Hepatic stellate cell (primary cell): ENCODE results near the gene HOXC9.

Experiments
- DNase-seq: peaks from one replicate; pipeline ENCODE4 v3.0.0; 2011; ENCODE audit warnings: low spot score

HOXC9 gene

DNA sequence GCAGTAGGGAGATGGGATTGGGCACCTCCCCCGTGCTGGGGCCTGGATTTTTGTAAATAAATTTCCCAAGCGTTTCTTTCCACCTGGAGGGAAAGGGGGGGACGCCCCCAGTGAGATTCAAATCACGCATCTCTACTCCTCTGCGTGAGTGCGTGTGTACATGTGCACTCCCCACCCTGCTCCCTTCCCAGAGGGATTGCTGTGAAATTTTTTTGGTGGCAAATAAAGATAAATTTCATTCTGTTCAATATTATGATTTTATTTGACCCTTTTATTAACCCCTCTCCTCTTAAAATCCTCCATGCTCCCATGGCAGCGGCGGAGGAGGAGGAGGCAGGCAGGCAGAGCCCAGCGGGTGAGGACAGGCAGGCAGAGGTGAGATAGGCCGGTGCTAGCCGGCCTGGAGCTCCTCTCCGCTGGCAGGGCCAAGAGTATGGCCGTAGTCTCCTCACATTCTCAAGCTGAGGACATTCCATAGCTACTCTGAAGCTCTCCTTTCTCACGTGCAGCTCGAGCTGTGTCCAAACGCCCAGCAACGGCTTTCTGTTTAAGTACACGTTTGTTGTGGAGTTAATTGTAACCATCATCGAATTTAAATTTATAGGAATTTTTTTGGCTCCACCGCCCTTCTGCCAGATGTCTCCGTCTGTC is 23.7 kb upstream of the HOXC9 start:
- no peak for DNase-seq

DNA sequence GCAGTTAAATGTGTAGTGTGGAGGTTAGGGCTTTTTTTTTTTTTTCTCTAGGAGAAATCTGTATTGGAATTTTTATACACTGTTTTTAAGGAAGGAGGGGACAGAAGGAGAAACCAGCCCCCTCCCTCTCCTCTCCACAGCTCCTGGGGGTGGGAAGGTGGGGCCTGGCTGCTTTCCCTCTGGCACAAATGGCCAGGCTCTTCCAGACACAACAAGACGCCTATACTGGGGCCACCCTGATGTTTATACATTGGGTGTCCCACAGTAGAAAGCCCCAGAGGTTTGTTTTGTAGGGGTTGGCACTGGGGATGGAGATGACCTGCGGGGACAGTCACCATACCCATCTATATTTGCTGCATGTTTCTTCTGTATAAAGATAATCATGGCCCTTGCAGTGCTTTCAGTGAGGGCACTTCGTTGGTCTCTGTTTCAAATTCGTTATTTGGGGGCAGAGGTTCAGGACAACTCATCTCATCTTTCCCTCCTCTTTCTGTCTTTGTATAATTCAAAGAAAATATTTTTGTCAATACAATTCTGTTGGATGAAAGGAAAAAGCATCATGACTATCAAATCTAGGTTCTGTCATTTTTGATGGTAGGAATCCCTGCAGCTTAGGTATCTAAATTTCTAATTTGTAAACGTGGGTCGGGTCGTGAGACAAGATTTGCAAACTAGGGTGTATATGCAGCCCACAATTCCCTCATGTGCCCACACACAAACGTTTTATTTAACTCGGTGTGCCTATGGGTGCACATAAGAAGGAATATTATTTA is 23.0 kb upstream of the HOXC9 start:
- no peak for DNase-seq

GRCh38 chr12:53977596-53978445 is 22.1 kb upstream of the HOXC9 start:
- no peak for DNase-seq

DNA sequence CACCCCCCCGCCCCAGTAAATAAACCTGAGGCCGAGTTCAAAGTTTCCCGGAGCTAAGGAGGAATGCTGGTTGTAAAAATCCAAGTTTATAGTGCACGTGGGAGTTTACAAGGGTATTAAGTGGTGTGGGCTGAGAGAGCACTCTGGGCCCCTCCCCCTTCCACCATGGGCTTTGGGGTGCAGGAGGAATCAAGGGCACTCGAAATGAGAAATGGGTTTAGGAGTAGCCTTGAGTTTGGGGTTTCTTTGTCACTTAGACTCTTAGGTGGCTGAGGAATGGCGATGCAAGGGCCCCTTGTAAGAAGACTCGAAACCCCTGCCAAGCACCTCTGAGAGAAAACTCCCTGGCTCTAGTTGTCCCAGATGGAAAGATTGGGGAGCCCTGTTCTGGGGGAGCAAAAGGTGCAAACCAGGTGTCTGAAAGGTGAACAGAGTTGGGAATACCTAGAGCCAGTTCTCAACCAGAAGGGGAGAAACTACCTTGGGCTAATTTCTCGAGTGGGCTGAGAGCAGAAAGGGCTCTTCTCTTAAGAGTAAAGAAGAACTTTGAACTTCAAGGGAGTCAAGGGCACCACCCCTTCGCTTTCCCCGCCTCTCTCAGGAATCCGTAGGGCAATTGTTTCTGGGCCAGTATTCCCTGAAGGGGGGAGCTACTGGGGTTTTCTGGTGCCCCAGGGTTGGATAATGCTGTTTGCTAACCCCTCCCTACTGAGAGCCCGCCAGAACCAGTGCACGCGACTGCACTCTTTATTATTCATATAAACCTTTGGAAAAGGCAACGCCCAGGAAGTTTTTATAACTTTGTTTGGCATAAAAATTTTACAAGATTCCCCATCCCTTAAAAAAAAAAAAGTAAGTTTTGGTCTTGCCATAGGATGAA is 21.2 kb upstream of the HOXC9 start:
- DNase-seq = no peak

- no peak for DNase-seq
Measured at GRCh38 chr12:53980104-53980801, 19.7 kb upstream of the HOXC9 start.

DNA sequence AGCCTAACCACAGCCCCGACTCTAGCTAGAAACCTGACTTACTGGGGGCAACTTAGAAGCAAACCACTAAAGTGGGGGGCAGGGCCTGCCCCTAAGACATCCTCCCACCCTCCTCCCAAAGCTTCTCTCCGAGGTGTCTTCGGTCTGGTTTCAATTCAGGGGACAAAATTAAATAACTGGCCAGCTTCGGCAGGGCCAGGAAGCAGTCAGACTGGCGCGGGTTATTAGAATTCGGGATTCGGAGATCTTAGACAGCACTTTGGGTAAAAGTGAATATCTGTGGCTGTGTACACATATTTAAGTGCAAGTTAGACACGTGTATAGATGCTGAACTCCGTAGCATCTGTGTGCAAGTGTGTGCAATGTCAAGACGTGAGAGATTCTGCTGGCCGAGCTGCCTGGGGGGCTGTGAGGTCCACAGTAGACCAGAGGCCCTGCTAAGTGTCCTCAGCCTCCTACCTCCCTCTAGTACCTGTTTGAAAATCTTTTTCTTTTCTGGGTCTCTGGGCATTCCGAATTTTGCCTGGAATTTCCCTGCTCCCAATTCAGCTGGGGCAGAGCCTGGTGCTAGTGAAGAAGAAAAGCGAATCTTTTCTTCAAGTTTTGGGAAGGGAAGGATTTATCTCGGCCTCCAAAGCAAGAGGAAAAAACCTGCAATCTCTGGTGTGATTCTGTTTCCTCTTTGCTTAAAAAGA is 19.0 kb upstream of the HOXC9 start:
- no peak for DNase-seq

DNA sequence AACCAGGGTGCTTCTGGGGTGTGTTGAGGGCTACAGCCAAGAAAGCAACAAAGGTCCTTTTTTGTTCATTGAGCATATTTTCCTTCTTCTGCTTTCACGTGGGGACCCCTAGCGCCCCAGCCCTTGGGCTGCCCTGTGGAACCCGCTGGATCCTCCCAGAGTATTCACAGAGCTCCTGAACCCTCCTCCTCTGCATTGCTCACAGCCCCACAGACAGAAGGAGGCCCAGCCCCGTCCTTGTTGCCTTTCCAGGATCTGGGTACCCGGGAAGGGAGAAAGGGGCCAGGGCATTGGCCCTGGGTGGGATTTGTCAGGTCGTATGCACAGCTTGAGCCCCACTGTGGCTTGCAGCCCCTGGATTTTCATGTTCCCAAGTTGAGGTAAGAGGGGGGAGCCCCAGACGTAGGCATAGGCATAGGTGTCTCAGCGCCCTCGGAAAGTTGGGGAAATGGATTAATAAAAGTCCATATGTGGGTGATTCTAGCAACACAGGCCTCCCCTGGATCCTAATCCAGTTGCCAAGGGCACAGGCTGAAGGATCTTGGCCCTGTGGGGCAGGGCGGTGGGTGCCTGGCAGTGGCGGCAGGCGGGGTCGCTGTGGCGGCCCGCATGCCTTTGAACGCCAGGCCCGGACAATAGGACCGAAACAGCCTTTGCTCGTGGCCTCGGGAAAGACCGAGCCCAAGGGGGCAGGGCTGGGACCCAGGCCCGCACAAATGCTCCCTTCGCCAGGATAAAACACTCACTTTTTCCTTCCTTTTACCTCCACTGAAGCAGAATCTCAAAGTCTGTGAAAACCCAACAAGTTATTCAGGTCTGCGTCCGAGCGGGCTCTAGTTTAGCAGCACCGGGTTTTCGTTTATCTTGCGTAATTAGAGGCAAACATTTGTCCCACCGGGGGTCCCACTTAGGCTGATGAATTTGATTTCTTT is 18.1 kb upstream of the HOXC9 start:
- no peak for DNase-seq

DNA sequence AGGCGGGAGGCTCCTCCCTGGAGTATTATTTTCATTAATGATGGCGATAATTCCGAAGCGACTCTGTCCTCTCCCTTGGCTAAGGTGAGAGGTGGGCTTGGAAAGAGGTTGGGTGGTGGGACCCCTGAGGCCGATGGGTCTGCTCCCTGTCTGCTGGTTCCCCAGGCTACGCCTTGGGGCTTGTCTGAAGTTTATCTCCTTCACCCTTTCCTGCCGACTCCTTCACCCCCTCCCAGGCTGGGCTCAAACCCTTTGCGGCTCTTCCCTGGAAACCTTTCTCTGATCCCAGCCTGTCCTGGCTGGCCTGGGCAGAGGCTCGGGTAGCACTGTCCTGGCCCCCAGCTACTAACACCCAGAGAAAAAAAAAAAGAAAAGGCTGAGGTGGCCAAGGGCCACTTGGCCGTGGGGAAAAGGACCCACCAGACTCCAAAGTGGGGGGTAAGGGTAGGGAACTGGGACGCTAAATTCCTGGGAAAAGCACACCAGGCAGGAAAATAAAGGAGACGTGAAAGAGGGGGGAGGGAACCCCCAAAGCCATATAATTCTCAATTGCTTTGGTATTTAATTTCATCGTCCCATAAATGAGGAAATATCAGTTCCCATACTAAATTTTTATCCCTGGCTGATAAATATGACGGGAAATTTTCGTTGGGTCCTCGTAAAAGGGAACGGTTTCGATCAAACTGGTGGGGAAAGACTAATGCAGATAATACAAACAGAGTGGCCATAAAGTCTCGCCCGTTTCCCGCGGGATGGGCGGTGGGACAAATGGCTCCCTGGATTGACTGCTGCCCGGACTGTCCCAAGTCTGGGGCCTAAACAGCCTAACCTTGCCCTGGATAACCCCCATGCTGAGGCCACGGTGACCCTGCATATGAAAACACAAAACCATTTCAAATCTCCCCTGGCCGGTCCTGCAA is 17.1 kb upstream of the HOXC9 start:
- no peak for DNase-seq

- DNase-seq = no peak
Measured at GRCh38 chr12:53983568-53983949, 16.4 kb upstream of the HOXC9 start.

- no peak for DNase-seq
Measured at GRCh38 chr12:53983950-53984572, 15.9 kb upstream of the HOXC9 start.

GRCh38 chr12:53984901-53985691 is 14.9 kb upstream of the HOXC9 start, which contains the start of gene HOXC10:
Gene HOXC10 (plus strand): TSS chr12:53985146. CDS start chr12:53985260, 114 bp downstream.
- peak; percentile 68 for DNase-seq

GRCh38 chr12:53985692-53985993 is 14.3 kb upstream of the HOXC9 start:
- DNase-seq = no peak

DNA sequence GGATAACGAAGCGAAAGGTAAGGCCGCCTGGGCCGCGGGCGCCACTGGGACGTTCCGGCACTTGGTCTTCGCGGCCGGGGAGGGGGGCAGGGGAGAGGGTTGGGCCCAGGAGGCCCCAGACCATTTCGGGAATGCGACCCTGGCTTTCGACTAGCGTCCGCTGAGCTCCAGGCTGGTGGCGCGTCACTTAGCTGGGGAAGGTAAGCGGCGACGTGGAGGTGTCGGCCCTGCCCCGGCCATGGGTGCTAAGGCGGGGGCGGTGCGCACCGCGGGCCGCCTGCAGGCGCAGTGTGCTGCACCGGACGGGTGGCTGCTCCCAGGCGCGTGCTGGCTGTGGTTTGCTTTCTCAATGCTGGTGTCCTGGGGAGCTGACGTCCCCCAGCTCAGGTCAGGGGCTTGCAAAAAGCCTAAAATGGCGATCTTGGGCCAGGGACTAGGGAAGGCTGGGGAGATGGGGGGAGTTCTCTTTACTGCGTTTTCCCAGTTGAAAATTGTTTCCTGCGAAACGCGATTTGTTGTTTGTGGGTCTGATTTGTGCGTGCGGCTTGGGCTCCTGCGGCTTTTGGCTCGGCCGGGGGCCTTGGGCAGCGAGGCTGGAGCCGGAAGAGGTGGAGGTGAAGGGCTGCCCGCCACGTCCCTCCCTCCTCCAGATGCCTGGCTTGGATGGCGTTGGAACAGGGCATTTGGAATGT is 13.8 kb upstream of the HOXC9 start:
- DNase-seq = no peak

DNA sequence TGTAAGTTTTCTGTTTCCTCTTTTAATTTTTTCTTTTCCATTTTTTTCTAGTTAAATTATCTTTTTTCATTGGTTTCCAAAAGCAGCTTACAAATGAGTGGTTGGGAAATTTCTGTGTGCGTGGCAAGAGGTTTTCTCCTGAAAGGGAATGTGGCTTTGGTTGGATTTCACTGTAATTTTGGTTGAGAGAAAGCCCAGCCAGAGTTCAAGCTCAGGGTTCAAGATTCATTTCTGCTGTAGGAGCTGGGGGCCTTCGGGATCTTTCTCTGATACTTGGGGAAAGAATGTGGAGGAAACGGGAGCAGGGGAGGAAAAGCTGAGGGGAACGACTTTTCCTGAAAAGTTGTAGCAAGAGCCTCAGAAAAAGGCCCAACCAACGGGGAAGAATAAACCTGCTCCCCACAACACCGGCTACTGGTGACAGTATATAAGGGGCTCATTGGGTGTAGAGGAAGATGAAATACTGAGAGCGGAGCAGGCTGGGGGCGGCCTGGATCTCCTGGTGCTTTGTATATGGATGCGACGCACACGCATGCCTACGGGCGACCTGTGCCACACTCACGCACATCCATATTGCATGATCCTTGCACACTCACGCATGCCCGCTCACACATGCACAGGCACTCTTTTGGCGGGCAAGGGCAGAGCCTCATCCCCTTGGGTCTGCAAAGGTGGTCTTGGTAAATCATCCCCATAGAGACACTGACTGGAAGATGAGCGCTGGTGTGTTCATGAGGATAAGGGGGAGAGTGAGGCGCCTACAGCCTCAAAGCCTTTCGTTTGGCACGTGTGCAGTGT is 13.1 kb upstream of the HOXC9 start:
- no peak for DNase-seq

DNA sequence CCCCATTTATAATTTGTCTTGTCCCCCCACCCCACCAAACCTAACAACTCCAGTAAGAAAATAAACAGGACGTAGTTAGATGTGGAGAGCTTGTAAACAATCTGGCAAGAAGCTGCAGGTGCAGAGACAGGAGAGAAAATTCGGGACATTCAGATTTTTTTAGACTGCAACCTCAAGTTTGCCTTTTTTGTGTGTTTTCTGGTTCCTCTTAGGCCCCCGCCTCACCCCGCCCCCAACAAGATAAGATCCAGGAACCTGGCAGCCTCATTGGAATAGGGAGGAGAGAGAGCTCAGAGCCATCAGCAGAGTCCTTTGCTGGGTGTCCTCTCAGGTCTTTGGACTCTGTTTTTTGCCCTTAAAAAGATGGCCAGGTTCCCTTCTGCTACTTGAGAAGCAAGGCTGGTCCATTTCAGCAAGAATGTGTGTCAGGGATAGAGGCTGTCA is 12.2 kb upstream of the HOXC9 start:
- no peak for DNase-seq
